GM23338 (cell line): ENCODE measurements around the gene INPP4B. TPM values are rescaled to one million over a fixed set of nuclear protein-coding genes. Genes with fewer than 3 reads are reported as not detected.

ENCODE experiments used
- ATAC-seq: fragments of 200-7000 bp; cut with Tn5 transposase; 3 replicates; pipeline ENCODE4 v1.9.1; 2020
- DNase-seq: peaks from one replicate; pipeline ENCODE4 v3.0.0-alpha.2; 2015; ENCODE audit warnings: low spot score
- H2AFZ ChIP-seq: fragments of 200-600 bp; sonication (generic); 2 replicates; pipeline ENCODE4 v1.8.0; 2016; ENCODE audit warnings: antibody characterized with exemption, mild to moderate bottlenecking, moderate library complexity
- H3F3A ChIP-seq: fragments of 200-600 bp; sonication (generic); replicated peaks from 2 replicates; pipeline ENCODE4 v1.8.0; 2017; ENCODE audit warnings: antibody characterized with exemption, mixed run types, low read depth
- H3K27ac ChIP-seq: fragments of 200-600 bp; sonication (generic); 2 replicates; pipeline ENCODE4 v1.6.1; 2016; ENCODE audit warnings: low read depth
- H3K27me3 ChIP-seq: fragments of 200-600 bp; sonication (generic); 2 replicates; pipeline ENCODE4 v1.8.0; 2016; ENCODE audit warnings: mild to moderate bottlenecking, mixed run types, moderate library complexity; ENCODE audit not compliant: insufficient read depth
- H3K36me3 ChIP-seq: fragments of 200-600 bp; sonication (generic); 2 replicates; pipeline ENCODE4 v1.8.0; 2016; ENCODE audit warnings: mild to moderate bottlenecking; ENCODE audit not compliant: insufficient read depth
- H3K4me1 ChIP-seq: fragments of 200-600 bp; sonication (generic); 2 replicates; pipeline ENCODE4 v1.8.0; 2016; ENCODE audit warnings: mild to moderate bottlenecking, moderate library complexity; ENCODE audit not compliant: insufficient read depth
- H3K4me2 ChIP-seq: fragments of 200-600 bp; sonication (generic); 2 replicates; pipeline ENCODE4 v1.7.1; 2017; ENCODE audit warnings: mixed run types
- H3K4me3 ChIP-seq: fragments of 200-600 bp; sonication (generic); 2 replicates; pipeline ENCODE4 v1.6.1; 2016; ENCODE audit warnings: mixed run types
- H3K79me2 ChIP-seq: fragments of 200-600 bp; sonication (generic); replicated peaks from 2 replicates; pipeline ENCODE4 v1.8.0; 2017; ENCODE audit warnings: mild to moderate bottlenecking; ENCODE audit not compliant: insufficient read depth
- H3K9me2 ChIP-seq: fragments of 200-600 bp; sonication (generic); 2 replicates; pipeline ENCODE4 v1.8.0; 2017; ENCODE audit not compliant: insufficient read depth
- H4K20me1 ChIP-seq: fragments of 200-600 bp; sonication (generic); replicated peaks from 2 replicates; pipeline ENCODE4 v1.8.0; 2017; ENCODE audit warnings: mild to moderate bottlenecking; ENCODE audit not compliant: insufficient read depth
- H3K27ac Mint-ChIP-seq: 2 replicates; pipeline ENCODE4 v1.8.0; 2020; ENCODE audit warnings: inconsistent platforms, mild to moderate bottlenecking, moderate library complexity, mixed read lengths
- H3K27me3 Mint-ChIP-seq: 3 replicates; pipeline ENCODE4 v1.8.0; 2022; ENCODE audit warnings: low read depth, mild to moderate bottlenecking, moderate library complexity, mixed read lengths, inconsistent platforms; ENCODE audit not compliant: insufficient read depth, poor library complexity
- H3K36me3 Mint-ChIP-seq: 3 replicates; pipeline ENCODE4 v1.8.0; 2021; ENCODE audit warnings: low read depth, mild to moderate bottlenecking, inconsistent platforms, moderate library complexity, mixed read lengths
- H3K4me1 Mint-ChIP-seq: 3 replicates; pipeline ENCODE4 v1.8.0; 2020; ENCODE audit warnings: mild to moderate bottlenecking, inconsistent platforms, mixed read lengths
- H3K4me3 Mint-ChIP-seq: 3 replicates; pipeline ENCODE4 v1.8.0; 2021; ENCODE audit warnings: moderate library complexity, mild to moderate bottlenecking, inconsistent platforms, mixed read lengths
- H3K9me3 Mint-ChIP-seq: 3 replicates; pipeline ENCODE4 v1.8.0; 2020; ENCODE audit warnings: moderate library complexity, mild to moderate bottlenecking, inconsistent platforms, mixed read lengths
- CREB1 ChIP-seq: fragments of 250-450 bp; sonication (Bioruptor Pico); IDR thresholded peaks from 2 replicates; pipeline ENCODE4 v1.5.0; 2020; ENCODE audit warnings: low read depth, mild to moderate bottlenecking, moderate library complexity
- EZH2 ChIP-seq: fragments of 200-600 bp; sonication (generic); IDR thresholded peaks from one replicate; pipeline ENCODE4 v1.8.0; 2017; ENCODE audit warnings: antibody characterized with exemption, mild to moderate bottlenecking, low read depth; ENCODE audit not compliant: unreplicated experiment
- EZH2phosphoT487 ChIP-seq: fragments of 200-600 bp; sonication (generic); IDR thresholded peaks from one replicate; pipeline ENCODE4 v1.8.1; 2018; ENCODE audit warnings: antibody characterized with exemption; ENCODE audit not compliant: unreplicated experiment
- JUNB ChIP-seq: IDR thresholded peaks from one replicate; pipeline ENCODE4 v1.6.1; 2016; ENCODE audit warnings: antibody characterized with exemption; ENCODE audit not compliant: unreplicated experiment
- NANOG ChIP-seq: IDR thresholded peaks from 2 replicates; pipeline ENCODE4 v1.6.1; 2016; ENCODE audit warnings: antibody characterized with exemption, borderline replicate concordance
- POLR2AphosphoS5 ChIP-seq: IDR thresholded peaks from 2 replicates; pipeline ENCODE4 v1.6.1; 2016; ENCODE audit warnings: antibody characterized with exemption, low read depth
- STAT1 ChIP-seq: IDR thresholded peaks from one replicate; pipeline ENCODE4 v1.6.1; 2016; ENCODE audit warnings: antibody characterized with exemption; ENCODE audit not compliant: unreplicated experiment
- ZNF114 ChIP-seq: fragments of 250-450 bp; sonication (Bioruptor Pico); IDR thresholded peaks from 2 replicates; pipeline ENCODE4 v1.5.0; 2020; ENCODE audit warnings: mild to moderate bottlenecking, moderate library complexity
- ZNF331 ChIP-seq: fragments of 250-450 bp; sonication (Bioruptor Pico); IDR thresholded peaks from 2 replicates; pipeline ENCODE4 v1.5.0; 2020; ENCODE audit warnings: low read depth, mild to moderate bottlenecking, moderate library complexity
- polyA plus RNA-seq: library from polyadenylated mRNA; unstranded; fragments of >200 nt; fragmentation: Nextera tagmentation; extraction: Ambion mirVana; gene quantifications from 2 replicates; pipeline ENCODE4 v1.2.1, GENCODE V29; 2016
- total RNA-seq: library from RNA; depleted of rRNA; stranded (reverse); fragments of >200 nt; shearing (Covaris generic); gene quantifications from 2 replicates; pipeline ENCODE4 v1.2.3, GENCODE V29; 2014
- TF ChIP-seq, protein P1 (sequence below): fragments of 250-450 bp; sonication (Bioruptor Pico); IDR thresholded peaks from 2 replicates; pipeline ENCODE4 v1.5.0; 2020; ENCODE audit warnings: mild to moderate bottlenecking, moderate library complexity
- TF ChIP-seq, protein P2 (sequence below): IDR thresholded peaks from one replicate; pipeline ENCODE4 v1.6.1; 2018; ENCODE audit warnings: antibody characterized with exemption; ENCODE audit not compliant: unreplicated experiment
- TF ChIP-seq, protein P3 (sequence below): IDR thresholded peaks from 2 replicates; pipeline ENCODE4 v1.6.1; 2016; ENCODE audit warnings: antibody characterized with exemption
- TF ChIP-seq, protein P4 (sequence below), 2 experiments: fragments of 200-600 bp in 1 of 2; sonication (generic) in 1 of 2; conservative IDR thresholded peaks; 2 replicates each; pipeline versions ENCODE4 v1.5.1 to v1.6.1; 2016 to 2017; ENCODE audit warnings: antibody characterized with exemption in 2 of 2, low read depth in 2 of 2, mild to moderate bottlenecking in 2 of 2, moderate library complexity in 1 of 2

Gene INPP4B
- total and polyA plus RNA-seq, 2 experiments from 2014 or later = 0.11 to 0.14 TPM

DNA sequence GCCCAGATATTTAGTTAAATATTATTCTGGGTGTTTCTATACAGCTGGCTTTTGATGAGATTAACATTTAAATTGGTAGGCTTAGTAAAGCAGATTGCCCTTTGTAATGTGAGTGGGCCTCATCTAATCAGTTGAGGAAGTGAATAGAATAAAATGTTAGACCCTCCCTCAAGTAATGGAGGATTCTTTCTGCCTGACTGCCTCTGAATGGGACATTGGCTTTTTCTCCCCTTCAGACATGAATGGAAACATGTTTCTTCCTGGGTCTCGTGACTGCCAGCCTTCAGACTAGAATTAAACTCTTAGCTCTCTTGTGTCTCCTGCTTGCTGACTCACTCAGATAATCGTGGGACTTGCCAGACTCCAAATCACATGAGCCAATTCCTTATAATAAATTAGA lies 266.7 kb downstream of the INPP4B start:
- Histone ChIP-seq H3K9me2 (no peaks in the 10 kb centered on the region), H4K20me1 (no peaks in the 10 kb centered on the region), H3K27me3 (no peaks in the 10 kb centered on the region), H3K4me1 (no peaks in the 10 kb centered on the region), H3K79me2 (no peaks in the 10 kb centered on the region), H2AFZ (no peak overlapping the region), H3F3A (no peaks in the 10 kb centered on the region), H3K27ac (no peak overlapping the region), H3K4me3 (no peak overlapping the region), H3K36me3 (no peaks in the 10 kb centered on the region), H3K4me2 (no peak overlapping the region)
- TF ChIP-seq EZH2phosphoT487 (no peak), STAT1 (no peak), POLR2AphosphoS5 (no peak), ZNF331 (no peak), NANOG (no peak), CREB1 (CRISPR knock-in tag) (no peak), ZNF114 (CRISPR knock-in tag) (no peak), JUNB (no peak), EZH2 (no peak)
- TF ChIP-seq, protein P1, sequence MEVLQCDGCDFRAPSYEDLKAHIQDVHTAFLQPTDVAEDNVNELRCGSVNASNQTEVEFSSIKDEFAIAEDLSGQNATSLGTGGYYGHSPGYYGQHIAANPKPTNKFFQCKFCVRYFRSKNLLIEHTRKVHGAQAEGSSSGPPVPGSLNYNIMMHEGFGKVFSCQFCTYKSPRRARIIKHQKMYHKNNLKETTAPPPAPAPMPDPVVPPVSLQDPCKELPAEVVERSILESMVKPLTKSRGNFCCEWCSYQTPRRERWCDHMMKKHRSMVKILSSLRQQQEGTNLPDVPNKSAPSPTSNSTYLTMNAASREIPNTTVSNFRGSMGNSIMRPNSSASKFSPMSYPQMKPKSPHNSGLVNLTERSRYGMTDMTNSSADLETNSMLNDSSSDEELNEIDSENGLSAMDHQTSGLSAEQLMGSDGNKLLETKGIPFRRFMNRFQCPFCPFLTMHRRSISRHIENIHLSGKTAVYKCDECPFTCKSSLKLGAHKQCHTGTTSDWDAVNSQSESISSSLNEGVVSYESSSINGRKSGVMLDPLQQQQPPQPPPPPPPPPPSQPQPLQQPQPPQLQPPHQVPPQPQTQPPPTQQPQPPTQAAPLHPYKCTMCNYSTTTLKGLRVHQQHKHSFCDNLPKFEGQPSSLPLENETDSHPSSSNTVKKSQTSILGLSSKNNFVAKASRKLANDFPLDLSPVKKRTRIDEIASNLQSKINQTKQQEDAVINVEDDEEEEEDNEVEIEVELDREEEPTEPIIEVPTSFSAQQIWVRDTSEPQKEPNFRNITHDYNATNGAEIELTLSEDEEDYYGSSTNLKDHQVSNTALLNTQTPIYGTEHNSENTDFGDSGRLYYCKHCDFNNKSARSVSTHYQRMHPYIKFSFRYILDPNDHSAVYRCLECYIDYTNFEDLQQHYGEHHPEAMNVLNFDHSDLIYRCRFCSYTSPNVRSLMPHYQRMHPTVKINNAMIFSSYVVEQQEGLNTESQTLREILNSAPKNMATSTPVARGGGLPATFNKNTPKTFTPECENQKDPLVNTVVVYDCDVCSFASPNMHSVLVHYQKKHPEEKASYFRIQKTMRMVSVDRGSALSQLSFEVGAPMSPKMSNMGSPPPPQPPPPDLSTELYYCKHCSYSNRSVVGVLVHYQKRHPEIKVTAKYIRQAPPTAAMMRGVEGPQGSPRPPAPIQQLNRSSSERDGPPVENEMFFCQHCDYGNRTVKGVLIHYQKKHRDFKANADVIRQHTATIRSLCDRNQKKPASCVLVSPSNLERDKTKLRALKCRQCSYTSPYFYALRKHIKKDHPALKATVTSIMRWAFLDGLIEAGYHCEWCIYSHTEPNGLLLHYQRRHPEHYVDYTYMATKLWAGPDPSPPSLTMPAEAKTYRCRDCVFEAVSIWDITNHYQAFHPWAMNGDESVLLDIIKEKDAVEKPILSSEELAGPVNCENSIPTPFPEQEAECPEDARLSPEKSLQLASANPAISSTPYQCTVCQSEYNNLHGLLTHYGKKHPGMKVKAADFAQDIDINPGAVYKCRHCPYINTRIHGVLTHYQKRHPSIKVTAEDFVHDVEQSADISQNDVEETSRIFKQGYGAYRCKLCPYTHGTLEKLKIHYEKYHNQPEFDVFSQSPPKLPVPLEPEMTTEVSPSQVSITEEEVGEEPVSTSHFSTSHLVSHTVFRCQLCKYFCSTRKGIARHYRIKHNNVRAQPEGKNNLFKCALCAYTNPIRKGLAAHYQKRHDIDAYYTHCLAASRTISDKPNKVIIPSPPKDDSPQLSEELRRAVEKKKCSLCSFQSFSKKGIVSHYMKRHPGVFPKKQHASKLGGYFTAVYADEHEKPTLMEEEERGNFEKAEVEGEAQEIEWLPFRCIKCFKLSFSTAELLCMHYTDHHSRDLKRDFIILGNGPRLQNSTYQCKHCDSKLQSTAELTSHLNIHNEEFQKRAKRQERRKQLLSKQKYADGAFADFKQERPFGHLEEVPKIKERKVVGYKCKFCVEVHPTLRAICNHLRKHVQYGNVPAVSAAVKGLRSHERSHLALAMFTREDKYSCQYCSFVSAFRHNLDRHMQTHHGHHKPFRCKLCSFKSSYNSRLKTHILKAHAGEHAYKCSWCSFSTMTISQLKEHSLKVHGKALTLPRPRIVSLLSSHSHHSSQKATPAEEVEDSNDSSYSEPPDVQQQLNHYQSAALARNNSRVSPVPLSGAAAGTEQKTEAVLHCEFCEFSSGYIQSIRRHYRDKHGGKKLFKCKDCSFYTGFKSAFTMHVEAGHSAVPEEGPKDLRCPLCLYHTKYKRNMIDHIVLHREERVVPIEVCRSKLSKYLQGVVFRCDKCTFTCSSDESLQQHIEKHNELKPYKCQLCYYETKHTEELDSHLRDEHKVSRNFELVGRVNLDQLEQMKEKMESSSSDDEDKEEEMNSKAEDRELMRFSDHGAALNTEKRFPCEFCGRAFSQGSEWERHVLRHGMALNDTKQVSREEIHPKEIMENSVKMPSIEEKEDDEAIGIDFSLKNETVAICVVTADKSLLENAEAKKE (CRISPR knock-in tag) = no peak
- TF ChIP-seq, protein P2, sequence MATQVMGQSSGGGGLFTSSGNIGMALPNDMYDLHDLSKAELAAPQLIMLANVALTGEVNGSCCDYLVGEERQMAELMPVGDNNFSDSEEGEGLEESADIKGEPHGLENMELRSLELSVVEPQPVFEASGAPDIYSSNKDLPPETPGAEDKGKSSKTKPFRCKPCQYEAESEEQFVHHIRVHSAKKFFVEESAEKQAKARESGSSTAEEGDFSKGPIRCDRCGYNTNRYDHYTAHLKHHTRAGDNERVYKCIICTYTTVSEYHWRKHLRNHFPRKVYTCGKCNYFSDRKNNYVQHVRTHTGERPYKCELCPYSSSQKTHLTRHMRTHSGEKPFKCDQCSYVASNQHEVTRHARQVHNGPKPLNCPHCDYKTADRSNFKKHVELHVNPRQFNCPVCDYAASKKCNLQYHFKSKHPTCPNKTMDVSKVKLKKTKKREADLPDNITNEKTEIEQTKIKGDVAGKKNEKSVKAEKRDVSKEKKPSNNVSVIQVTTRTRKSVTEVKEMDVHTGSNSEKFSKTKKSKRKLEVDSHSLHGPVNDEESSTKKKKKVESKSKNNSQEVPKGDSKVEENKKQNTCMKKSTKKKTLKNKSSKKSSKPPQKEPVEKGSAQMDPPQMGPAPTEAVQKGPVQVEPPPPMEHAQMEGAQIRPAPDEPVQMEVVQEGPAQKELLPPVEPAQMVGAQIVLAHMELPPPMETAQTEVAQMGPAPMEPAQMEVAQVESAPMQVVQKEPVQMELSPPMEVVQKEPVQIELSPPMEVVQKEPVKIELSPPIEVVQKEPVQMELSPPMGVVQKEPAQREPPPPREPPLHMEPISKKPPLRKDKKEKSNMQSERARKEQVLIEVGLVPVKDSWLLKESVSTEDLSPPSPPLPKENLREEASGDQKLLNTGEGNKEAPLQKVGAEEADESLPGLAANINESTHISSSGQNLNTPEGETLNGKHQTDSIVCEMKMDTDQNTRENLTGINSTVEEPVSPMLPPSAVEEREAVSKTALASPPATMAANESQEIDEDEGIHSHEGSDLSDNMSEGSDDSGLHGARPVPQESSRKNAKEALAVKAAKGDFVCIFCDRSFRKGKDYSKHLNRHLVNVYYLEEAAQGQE = no peak
- TF ChIP-seq, protein P3, sequence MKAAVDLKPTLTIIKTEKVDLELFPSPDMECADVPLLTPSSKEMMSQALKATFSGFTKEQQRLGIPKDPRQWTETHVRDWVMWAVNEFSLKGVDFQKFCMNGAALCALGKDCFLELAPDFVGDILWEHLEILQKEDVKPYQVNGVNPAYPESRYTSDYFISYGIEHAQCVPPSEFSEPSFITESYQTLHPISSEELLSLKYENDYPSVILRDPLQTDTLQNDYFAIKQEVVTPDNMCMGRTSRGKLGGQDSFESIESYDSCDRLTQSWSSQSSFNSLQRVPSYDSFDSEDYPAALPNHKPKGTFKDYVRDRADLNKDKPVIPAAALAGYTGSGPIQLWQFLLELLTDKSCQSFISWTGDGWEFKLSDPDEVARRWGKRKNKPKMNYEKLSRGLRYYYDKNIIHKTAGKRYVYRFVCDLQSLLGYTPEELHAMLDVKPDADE = no peak
- TF ChIP-seq, protein P4, sequence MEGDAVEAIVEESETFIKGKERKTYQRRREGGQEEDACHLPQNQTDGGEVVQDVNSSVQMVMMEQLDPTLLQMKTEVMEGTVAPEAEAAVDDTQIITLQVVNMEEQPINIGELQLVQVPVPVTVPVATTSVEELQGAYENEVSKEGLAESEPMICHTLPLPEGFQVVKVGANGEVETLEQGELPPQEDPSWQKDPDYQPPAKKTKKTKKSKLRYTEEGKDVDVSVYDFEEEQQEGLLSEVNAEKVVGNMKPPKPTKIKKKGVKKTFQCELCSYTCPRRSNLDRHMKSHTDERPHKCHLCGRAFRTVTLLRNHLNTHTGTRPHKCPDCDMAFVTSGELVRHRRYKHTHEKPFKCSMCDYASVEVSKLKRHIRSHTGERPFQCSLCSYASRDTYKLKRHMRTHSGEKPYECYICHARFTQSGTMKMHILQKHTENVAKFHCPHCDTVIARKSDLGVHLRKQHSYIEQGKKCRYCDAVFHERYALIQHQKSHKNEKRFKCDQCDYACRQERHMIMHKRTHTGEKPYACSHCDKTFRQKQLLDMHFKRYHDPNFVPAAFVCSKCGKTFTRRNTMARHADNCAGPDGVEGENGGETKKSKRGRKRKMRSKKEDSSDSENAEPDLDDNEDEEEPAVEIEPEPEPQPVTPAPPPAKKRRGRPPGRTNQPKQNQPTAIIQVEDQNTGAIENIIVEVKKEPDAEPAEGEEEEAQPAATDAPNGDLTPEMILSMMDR (conservative IDR thresholded peaks at IDR 0.05; ENCODE audit: low read depth in 2 of 2) = no peak
- no peak overlapping the region for H3K4me3 Mint-ChIP-seq
- H3K36me3 Mint-ChIP-seq = no peaks in the 10 kb centered on the region
- H3K9me3 Mint-ChIP-seq = no peaks in the 10 kb centered on the region
- DNase-seq = no peak
- no peaks in the 10 kb centered on the region for H3K4me1 Mint-ChIP-seq
- ATAC-seq = no peak
- H3K27ac Mint-ChIP-seq = no peak overlapping the region
- no peaks in the 10 kb centered on the region for H3K27me3 Mint-ChIP-seq
